ENCODE results near the gene MBD5.

GRCh38 chr2:148447877-148448276, 427.0 kb downstream of the MBD5 start:
- no peak for TF ChIP-seq CTCF (IDR thresholded peaks at IDR 0.05)
- no peak for TF ChIP-seq POLR2A (IDR thresholded peaks at IDR 0.05)
